GM23248 (cell line): ENCODE results near the gene PHF12.

Experiments
- EZH2 ChIP-seq: fragments of 200-600 bp; sonication (generic); IDR thresholded peaks from 2 replicates; pipeline ENCODE4 v1.6.1; 2018; ENCODE audit warnings: antibody characterized with exemption, mild to moderate bottlenecking; ENCODE audit not compliant: insufficient read depth, poor library complexity, severe bottlenecking
- EZH2phosphoT487 ChIP-seq: fragments of 200-600 bp; sonication (generic); IDR thresholded peaks from 2 replicates; pipeline ENCODE4 v1.6.1; 2018; ENCODE audit warnings: antibody characterized with exemption, moderate library complexity, mild to moderate bottlenecking, low read depth; ENCODE audit not compliant: insufficient read depth

- TF ChIP-seq EZH2 (no peak), EZH2phosphoT487 (no peak)
Observed at GRCh38 chr17:28901866-28902818, 49.2 kb downstream of the PHF12 start.
